HL-60 (cell line): ENCODE measurements around the gene ZMAT5.

Experiments
- DNase-seq, 2 experiments: peaks; one replicate each; pipeline ENCODE4 v3.0.0-alpha.2; 2010 to 2020; ENCODE audit warnings: low read depth in 1 of 2, low spot score in 1 of 2
- H3K27ac ChIP-seq: fragments of 250-450 bp; sonication (Bioruptor Pico); replicated peaks from 2 replicates; pipeline ENCODE4 v1.5.1; 2020; ENCODE audit warnings: mild to moderate bottlenecking, moderate library complexity
- H3K27me3 ChIP-seq: fragments of 250-450 bp; sonication (Bioruptor Pico); 2 replicates; pipeline ENCODE4 v1.5.1; 2021; ENCODE audit warnings: mild to moderate bottlenecking, moderate library complexity; ENCODE audit not compliant: insufficient read depth, poor library complexity, severe bottlenecking
- H3K4me3 ChIP-seq: replicated peaks from 2 replicates; pipeline ENCODE4 v1.5.1; 2011; ENCODE audit warnings: mild to moderate bottlenecking, control low read depth, low read length; ENCODE audit not compliant: insufficient read depth
- CTCF ChIP-seq: IDR thresholded peaks from one replicate; pipeline ENCODE4 v1.5.1; 2011; ENCODE audit warnings: low read length, control low read depth, inconsistent platforms; ENCODE audit not compliant: insufficient read depth
- GABPA ChIP-seq: IDR thresholded peaks from 2 replicates; pipeline ENCODE4 v1.6.1; 2012; ENCODE audit warnings: low read depth
- POLR2AphosphoS5 ChIP-seq: IDR thresholded peaks from 2 replicates; pipeline ENCODE4 v1.6.1; 2012; ENCODE audit warnings: low read depth
- REST ChIP-seq: IDR thresholded peaks from 2 replicates; pipeline ENCODE4 v1.6.1; 2012; ENCODE audit warnings: low read depth; ENCODE audit not compliant: insufficient replicate concordance
- SPI1 ChIP-seq: IDR thresholded peaks from 2 replicates; pipeline ENCODE4 v1.6.1; 2012; ENCODE audit warnings: low read depth, mild to moderate bottlenecking, borderline replicate concordance

Gene ZMAT5

GRCh38 chr22:29804985-29805384 lies 38.2 kb upstream of the ZMAT5 start:
- no peak for TF ChIP-seq REST
- TF ChIP-seq POLR2AphosphoS5, result no peak
- TF ChIP-seq SPI1, result no peak
- TF ChIP-seq CTCF, result no peak
- no peak for TF ChIP-seq GABPA
- DNase-seq, result no peak
- Histone ChIP-seq H3K27ac (no peak overlapping the region), H3K27me3 (no peaks in the 10 kb centered on the region), H3K4me3 (no peak overlapping the region)

GRCh38 chr22:29803190-29803589 lies 36.4 kb upstream of the ZMAT5 start:
- TF ChIP-seq REST, result no peak
- TF ChIP-seq GABPA, result no peak
- TF ChIP-seq CTCF, result no peak
- no peak for TF ChIP-seq SPI1
- TF ChIP-seq POLR2AphosphoS5, result no peak
- no peaks in the 10 kb centered on the region for H3K27me3 ChIP-seq
- H3K27ac ChIP-seq, result no peak overlapping the region
- H3K4me3 ChIP-seq, result no peak overlapping the region
- DNase-seq, result no peak

GRCh38 chr22:29801796-29802195 lies 35.0 kb upstream of the ZMAT5 start:
- no peak overlapping the region for H3K4me3 ChIP-seq
- TF ChIP-seq SPI1 (no peak), REST (no peak), GABPA (no peak), POLR2AphosphoS5 (no peak), CTCF (no peak)
- no peak for DNase-seq
- H3K27ac ChIP-seq, result no peak overlapping the region
- H3K27me3 ChIP-seq, result no peaks in the 10 kb centered on the region
